HG03280 (cell line): ENCODE results near the gene SCAF1.

ENCODE experiments used
- ATAC-seq: cut with Tn5 transposase; IDR thresholded peaks from one replicate; pipeline ENCODE4 v1.9.1; 2021; ENCODE audit warnings: mild to moderate bottlenecking, moderate library complexity; ENCODE audit not compliant: unreplicated experiment

SCAF1 gene

DNA sequence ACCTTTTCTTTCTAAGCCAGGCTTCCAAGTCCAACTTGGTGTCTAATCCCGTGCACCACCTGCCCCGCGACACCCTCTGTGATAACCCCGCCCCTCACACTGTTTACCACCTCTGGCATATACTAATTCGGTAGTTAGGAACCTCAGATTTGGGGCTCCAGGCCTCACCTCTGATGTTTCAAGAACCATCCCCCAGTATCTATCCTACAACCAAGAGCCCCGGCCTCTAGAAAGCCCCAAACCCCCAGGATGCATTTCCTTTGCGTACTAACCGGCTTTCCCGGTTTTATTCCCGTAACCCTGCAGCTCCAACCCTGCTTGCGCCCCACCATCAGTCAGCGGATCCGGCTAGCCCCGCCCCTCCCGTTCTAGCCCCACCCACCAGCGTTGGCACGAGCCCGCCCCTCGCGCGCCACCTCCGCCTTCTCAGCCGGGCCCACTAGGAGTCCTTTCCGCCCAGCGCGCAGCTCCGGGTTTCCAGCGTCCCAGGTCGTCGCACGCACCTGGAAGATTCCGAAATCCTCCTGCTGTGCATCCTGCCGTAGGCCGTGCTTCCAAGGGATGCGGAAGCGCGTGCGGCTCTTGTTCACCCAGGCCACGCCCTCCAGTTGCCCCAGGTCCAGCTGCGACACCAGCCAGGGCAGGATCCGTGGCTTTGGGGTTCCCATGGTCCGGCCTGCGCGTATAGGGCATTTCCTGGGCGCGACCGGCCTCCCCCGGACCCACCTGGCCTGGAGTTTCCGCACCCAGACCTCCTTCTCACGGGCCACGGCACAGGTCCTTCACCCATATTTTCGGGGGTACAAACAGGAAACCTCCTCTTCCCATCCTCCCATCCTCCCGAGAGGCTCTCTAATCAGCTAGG lies 22.4 kb downstream of the SCAF1 start:
- ATAC-seq: peak; percentile 45

- ATAC-seq: no peak
Observed at GRCh38 chr19:49665036-49665350, 23.0 kb downstream of the SCAF1 start.

- ATAC-seq: peak; percentile 90
Observed at GRCh38 chr19:49665351-49666119, 23.5 kb downstream of the SCAF1 start, which contains the start of the genes BCL2L12 and IRF3. TSS of gene BCL2L12 (plus strand) at chr19:49665933. CDS start at chr19:49666693, 760 bp downstream. TSS of gene IRF3 (minus strand) at chr19:49665857. CDS start at chr19:49664838, 1,019 bp downstream.

DNA sequence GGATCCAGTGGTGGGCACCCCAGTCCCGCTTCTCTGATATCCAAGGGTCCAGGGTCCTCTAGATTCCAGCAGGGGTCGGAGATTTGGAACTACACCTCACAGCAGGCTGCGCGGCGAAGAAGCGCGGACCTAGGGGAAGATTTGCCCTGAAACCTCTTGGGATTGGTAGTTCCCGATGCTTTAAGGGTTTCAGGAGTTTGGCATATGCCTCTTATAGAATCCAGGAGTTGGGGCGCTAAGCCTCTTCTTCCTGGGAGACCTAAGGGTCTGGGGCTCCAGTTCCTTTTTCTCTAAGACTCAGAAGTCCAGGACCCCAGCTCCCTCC lies 24.1 kb downstream of the SCAF1 start:
- ATAC-seq: no peak

DNA sequence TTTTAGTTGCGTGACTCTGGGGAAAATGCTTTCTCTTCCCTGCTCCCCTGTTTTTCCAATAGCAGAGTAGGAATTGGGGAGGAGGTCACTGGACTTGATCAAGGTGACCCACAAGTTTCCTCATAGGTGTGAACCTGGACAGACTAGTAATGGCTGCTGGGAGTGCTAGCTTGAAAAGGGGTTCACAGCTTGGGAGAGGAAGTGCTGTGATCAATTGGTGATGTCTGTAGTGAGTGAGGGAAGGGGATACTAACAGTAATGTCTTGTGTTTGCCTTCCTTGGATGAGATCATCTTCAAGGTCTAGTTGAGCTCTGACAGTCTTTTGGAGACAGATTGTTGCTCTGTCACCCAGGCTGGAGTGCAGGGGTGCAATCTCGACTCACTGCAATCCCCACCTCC lies 25.5 kb downstream of the SCAF1 start:
- ATAC-seq: no peak

DNA sequence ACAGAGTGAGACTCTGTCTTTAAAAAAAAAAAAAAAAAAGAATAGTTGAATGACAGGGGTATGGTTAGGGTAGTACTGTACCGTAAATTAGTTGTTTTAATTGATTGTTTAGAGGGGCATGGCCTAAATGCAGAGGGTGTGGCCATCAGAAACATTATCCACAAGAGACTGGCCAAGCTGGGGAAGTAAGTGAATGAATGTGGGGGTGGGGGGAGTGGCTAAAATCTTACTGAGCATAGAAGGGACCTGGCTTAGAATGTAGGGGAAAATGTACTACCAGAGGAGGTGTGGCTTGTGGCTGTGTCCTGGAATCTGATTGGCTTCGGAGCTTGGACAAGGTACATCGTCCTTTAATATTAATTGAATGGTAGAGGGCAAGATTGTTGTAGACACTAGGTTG lies 27.5 kb downstream of the SCAF1 start:
- no peak for ATAC-seq

DNA sequence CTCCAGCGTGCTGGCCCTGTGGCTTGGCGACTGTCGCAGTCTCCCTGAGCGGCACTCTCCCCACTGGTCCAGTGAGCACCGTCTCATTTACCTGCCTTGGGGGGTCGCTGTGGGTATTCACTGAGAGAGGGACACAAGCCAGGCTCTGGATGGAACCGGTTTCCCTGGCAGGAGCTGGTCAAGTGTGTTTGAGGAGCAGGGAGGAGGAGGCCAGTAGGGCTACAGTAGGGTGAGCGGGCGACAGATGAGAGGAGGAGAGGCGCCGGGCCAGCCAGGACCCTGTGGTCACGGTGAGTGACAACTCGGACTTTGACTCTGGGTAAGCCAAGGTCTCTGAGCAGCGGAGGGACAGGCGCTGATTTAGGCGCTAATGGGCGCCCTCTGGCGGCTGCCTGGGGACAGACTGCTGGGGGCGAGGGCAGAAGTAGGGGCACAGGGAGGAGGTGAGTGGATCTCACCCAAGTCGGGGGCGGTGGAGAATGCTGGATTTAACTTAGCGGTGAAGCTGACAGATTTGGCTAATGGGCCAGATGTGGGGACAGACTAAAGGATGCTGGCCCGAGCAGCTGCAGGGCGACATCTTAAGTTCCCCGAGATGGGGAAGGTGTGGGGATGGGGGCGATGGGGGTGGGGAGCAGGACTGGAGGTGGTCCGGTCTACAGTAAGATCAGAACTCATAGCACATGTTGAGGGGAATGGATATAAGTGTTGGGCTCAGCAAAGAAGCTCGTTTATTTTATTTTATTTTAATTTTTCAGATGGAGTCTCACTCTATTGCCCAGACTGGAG lies 30.3 kb downstream of the SCAF1 start:
- ATAC-seq: no peak

DNA sequence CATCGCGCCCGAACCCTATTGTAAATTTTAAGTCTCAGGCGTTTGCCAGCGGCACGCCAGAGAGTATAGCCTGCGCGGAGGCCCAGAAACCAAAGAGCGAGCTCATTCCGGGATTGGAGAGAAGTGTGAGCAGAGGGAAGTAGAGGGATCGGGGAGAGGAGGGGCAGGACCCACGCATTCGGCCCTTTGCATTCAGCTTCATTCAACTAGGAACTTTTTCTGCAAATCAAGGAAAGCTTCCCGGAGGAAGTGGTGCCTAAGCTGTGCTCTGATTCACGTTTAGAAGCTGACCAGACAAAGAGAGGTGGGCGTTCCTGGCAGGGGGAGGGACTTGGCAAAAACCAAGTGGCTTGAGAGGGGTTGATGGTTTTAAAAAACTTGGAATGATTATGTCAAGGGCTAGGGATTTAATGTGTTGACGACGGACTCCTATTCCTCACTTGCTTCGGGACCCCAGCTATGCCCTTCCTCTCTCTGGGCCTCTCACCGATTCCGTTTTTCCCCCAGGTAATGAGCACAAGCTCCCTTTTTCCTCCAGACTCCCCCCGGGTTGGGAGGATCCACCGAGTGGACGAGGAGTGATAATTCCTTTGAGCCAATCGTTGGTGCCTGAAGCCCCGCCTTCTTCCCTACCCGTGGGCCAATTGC lies 34.3 kb downstream of the SCAF1 start:
- peak; percentile 26 for ATAC-seq

GRCh38 chr19:49676784-49677230 lies 34.8 kb downstream of the SCAF1 start:
- ATAC-seq: peak; percentile 68

DNA sequence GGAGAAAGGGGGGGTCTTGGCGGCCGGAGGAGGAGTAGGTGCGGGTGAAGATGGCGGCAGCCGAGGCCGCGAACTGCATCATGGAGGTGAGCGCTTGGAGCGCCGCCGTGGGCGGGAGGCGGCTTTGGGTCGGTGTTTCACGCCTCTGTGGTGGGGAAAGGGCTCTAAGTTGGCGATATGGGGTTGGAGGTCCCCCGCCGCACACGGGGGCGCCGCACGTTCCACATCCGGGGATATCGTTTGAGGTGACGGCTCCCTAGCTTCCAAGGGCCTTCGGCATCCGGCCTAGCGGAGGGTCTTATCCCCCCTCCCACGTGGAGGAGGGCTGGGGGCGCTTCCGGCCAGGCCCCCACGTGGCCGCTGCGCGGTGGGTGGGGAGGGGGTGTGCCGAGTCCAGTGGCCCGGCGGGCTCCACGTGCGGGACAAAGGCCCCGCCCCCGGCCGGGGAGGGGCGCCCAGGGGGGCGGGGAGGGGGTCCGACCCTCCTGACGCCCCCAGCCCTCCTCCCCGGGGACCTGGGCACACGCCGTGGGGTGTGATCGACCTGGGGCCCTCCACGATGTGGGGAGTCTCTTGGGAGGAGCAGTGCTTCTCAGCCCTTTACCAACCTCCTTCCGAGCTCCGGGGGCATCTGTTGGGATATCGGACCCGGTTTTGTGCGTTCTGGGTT lies 35.4 kb downstream of the SCAF1 start, which contains the start of gene PRMT1:
PRMT1 (plus strand) TSS at position 41 of the 670 bp plus-strand sequence; CDS start at position 51, 10 bp downstream.
- ATAC-seq: no peak

GRCh38 chr19:49677901-49678674 lies 36.1 kb downstream of the SCAF1 start:
- ATAC-seq: no peak

- no peak for ATAC-seq
Observed at GRCh38 chr19:49678985-49679770, 37.2 kb downstream of the SCAF1 start.

DNA sequence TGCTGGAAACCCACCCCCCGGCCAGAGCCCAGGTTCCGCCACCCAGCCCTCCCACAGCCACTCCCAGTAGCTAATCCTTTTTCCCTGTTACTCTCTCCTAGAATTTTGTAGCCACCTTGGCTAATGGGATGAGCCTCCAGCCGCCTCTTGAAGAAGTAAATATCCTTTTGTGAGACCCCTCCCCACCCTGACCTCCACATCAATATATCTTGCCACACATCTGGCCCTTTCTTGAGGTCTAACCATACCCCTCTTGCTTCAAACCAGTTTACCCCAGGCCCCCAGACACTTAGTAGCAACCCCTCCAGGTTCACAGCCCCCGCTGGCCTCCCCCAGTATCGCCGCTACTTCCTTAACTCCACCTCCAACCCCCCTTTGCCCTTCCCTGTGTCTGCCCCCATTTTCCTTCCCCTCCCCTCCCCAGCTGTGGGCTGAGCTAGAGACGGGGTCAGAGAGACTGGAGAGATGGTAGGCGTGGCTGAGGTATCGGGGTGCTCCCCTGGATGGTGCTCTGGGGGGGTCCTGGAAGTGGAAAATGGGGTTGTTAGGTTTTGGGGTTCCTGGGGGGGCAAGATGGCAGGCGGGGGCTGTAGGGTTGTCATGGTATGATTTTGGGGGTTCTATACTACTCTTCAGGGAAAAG lies 37.9 kb downstream of the SCAF1 start:
- ATAC-seq: no peak

DNA sequence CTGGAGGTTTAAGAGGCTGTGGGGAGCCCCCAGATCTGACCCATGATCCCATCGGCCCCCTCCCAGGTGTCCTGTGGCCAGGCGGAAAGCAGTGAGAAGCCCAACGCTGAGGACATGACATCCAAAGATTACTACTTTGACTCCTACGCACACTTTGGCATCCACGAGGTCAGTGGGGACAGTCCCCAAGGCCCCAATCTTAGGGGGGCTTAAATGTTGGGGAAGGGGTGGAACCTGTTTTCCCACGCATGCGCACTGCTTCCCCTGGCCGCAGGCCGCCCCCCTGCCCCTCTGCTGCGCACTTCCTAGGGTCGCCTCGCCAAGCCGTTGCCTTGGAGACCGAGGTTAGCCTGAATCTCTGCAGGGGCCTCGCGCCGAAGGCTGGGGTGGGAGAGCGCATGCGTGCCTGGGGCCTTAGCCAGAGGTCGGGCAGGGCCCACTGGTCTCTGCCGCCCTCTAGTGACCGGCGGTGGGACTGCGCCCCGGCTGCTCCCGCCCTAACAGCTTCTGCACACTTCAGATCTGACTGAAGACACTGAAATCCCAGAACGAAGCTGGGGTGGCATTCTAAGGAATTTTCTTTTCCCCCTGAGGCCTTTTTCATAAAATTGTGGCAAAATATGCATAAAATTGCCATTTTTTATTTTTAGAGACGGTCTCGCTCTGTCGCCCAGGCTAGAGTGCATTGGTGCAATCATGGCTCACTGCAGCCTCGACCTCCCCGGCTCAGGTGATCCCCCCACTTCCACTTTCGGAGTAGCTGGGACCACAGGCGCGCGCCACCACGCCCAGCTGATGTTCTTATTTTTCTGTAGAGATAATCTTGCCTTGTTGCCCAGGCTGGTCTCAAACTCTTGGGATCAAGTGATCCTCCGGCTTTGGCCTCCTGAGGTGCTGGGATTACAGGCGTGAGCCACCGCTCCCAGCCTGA lies 38.7 kb downstream of the SCAF1 start:
- ATAC-seq: no peak

GRCh38 chr19:49681830-49682229 lies 39.8 kb downstream of the SCAF1 start:
- no peak for ATAC-seq

DNA sequence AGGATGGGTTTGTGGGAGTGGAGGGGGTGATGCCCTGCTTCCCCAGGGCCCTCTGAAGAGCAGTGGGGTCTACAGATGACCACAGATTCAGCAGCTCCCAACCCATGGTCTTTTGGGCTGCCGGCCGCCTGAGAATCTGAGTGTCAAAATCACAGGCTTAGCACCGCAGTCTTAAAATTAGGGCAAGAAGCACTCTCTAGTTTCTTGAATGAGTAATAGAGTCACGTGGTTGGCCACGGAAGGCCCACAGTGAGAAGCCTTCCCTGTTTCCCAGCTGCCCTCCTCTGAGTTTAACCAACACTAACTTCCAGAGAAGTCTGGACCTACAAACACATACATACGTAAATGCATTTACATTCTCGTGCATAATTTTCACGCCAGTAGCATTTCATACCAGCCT lies 40.3 kb downstream of the SCAF1 start:
- no peak for ATAC-seq

DNA sequence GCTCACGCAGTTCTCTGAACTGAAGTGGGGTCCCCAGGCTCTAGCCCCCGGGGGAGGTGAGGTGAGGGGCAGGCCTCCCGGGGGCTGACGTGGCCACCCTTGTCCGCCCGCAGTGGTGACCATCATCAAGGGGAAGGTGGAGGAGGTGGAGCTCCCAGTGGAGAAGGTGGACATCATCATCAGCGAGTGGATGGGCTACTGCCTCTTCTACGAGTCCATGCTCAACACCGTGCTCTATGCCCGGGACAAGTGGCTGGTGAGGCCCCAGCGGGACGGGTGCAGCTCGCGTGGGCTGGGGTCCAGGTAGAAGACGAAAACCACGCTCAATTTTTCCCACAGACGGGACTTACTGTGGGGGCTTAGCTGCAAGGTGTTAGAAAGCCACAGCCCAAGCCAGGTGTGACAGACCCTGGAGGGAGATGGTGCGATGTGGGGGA lies 41.8 kb downstream of the SCAF1 start:
- ATAC-seq: no peak
